NK-92 treated with Interleukin-12 subunit alpha and Interleukin-12 subunit beta, amount 100 ng/mL, for 24 hours (cell line): ENCODE results near the gene MLX.
"Not testable (repeated sequence)": the region's sequence is repeated elsewhere in the genome, so short reads cannot be mapped to it uniquely, and the experiment has no call there.

Experiments
- DNase-seq: peaks from one replicate; lab custom pipeline; 2025; lab: John Stamatoyannopoulos, UW

The MLX gene

GRCh38 chr17:42579794-42580551 is 13.1 kb downstream of the MLX start:
- DNase-seq = no peak

DNA sequence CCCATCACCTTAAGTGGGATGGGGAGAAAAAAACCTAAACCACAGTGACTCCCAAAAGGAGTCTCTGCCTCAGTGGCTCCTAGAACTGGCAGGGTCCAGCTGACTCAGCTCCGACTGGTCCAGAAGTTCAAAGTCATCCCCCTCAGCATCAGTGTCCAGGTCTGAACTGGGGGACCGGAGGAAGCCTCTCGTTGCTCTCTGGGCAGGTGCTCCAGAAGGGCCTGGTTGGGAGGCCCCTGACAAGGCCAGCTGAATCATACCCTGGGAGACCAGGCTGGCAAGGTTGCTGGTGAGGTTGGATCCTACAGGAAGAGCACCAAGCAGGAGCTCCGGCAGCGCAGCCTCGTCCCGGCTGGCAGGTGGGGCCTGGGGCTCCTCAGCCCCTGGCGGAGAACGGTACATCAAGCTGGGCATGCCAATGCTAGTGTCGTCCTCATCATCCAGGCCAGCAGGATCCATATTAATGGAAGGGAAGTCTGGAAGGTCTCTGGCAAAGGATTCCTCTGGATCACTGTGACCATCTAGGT is 14.9 kb downstream of the MLX start:
- no peak for DNase-seq

DNA sequence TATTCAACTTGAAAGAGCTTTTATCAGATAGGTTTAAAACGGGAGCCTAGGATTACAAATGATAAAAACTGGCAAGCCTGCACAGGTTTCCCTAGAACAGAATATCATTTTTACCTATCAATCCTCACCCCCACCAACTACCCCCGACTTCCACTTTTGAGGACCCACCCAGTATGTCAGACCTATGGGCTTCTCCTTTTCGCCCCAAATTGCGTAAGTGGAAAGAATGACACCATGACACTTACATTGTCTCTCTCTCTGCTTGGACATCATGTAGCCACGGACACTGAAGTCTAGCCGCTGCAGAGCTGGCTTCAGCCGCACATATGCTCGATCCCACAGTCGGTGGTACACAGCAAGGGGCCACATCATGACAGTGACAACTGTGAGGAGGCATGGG is 18.0 kb downstream of the MLX start:
- no peak for DNase-seq

DNA sequence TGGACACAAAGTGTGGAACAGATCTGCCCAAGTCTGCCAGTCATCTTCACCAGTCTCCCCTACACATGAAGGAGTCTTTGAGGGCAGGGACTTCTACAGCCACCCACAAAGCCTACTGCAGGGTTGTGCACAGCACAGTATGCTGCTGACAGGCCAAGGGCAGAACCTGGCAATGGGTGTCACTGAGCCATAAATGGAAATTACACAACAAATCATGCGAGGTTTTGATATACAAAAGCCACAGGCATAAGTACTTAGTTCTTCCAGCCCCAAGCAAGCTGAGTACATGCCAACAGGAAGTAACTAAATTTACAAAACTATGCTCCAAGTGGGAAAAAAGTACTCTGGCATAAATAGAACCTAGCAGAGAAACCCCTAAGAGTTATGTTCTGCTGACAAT is 18.5 kb downstream of the MLX start:
- no peak for DNase-seq

- DNase-seq = no peak
Measured at GRCh38 chr17:42586514-42587230, 19.8 kb downstream of the MLX start.

DNA sequence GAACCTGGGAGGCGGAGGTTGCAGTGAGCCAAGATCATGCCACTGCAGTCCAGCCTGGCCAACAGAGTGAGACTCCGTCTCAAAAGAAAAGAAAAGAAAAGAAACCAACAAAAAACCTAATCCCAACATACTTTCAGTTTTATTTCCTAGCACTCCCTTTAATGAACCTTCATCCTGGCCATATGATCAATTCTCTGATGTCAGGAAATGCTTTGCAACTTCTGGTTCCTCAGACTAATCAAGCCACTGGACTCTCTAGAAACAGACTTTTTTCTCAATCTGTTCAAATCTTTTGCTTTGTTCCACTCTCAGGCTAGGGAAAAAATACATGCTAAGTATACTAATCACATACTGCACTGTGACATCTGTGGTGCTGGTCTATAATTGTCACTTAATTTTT is 24.0 kb downstream of the MLX start:
- DNase-seq = no peak

GRCh38 chr17:42591411-42591810 is 24.5 kb downstream of the MLX start:
- DNase-seq = no peak

- no peak for DNase-seq
Measured at GRCh38 chr17:42596386-42596785, 29.5 kb downstream of the MLX start.

- no peak for DNase-seq
Measured at GRCh38 chr17:42598905-42599304, 32.0 kb downstream of the MLX start.

DNA sequence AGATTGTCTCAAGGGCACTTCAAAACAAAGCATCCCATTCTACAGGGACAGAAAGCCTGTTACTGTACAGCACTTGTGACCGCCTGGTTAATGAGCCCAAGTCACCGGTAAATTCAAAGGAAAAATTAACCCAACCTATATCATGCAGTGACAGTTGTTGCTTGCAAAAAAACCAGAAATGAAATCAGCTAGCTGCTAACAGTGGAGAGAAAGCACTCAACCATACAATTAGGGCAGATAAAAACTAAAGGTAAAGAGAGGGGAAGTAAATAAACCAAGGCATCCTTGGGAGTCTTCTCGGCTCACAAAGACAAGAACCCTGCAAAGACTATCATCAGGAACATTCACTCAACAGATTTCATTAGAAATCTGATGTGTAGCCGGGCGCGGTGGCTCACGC is 36.4 kb downstream of the MLX start:
- no peak for DNase-seq

- DNase-seq = no peak
Measured at GRCh38 chr17:42607769-42608168, 40.9 kb downstream of the MLX start.

DNA sequence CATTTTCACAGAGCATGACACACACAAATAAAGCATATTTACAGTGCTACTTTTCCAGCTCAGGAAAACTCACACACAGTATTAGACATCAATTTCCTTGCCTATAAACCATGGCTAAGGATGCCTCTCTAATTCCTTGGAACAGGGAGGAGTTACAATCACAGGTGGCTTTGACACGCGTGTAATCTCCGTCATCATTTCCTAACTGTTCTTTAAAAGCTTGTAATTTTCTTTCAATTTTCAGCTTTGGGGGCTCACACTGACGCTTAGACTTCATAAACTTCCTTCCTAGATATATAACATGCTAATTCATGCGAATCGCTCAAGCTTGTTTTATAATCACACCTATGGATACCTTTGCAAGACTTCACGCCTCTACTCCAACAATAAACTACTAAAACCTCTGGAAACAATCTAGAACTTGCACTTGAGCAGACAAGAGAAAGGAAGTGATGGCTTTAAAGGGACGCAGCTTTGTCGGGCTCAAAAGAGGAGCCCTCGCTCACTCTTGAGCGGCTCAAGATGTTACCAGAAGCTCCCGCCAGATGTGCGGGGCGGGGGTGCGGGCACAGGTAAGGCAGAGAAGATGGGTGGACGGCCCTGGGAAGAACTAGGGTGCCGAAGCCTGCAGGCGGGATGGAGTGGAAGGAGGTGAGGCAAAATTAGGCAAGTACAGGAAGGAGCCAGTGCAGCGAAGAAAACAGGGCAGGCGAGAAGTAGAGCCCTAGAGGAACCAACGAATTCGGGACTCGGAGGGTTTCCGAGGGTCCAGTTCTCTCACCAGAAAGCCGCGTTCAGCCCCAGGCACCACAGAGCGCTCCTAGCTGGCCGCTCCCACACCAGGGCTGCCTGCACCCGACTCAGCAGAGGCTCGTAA is 41.6 kb downstream of the MLX start:
- DNase-seq = no peak

DNA sequence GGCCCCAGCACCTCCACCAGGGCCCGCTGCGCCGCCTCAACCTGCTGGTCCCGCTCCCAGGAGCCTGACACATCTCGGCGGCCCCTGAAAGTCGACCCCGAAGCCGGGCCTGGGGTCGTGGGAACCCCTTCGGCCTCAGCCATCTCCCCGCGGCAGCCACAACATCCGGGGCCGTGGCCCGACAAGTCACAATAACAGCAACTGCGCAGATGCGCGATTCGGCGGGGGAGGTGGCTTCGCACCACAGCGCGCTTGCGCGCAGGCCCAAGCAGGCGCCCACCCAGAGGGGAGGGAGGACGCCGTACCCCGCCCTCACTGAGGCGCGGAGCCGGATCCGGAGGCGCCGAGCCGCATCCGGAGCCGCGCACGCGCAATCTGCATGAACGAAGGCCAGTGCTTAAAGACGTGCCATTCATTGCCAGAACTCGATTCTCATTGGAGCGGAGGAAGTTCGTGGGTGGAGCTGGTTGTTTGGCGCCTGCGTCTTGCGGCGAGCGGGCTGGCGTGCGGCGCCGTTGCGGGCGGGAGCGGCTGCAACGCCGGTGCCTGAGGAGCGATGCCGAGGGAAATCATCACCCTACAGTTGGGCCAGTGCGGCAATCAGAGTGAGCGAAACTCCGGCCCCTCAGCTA is 42.4 kb downstream of the MLX start, which contains the start of the genes RETREG3 and TUBG1:
RETREG3 (minus strand) TSS at position 193 of the 632 bp plus-strand sequence; CDS start at position 143, 50 bp downstream.
TUBG1 (plus strand) TSS at position 502 of the 632 bp plus-strand sequence; CDS start at position 557, 55 bp downstream.
- DNase-seq = peak; percentile 100

DNA sequence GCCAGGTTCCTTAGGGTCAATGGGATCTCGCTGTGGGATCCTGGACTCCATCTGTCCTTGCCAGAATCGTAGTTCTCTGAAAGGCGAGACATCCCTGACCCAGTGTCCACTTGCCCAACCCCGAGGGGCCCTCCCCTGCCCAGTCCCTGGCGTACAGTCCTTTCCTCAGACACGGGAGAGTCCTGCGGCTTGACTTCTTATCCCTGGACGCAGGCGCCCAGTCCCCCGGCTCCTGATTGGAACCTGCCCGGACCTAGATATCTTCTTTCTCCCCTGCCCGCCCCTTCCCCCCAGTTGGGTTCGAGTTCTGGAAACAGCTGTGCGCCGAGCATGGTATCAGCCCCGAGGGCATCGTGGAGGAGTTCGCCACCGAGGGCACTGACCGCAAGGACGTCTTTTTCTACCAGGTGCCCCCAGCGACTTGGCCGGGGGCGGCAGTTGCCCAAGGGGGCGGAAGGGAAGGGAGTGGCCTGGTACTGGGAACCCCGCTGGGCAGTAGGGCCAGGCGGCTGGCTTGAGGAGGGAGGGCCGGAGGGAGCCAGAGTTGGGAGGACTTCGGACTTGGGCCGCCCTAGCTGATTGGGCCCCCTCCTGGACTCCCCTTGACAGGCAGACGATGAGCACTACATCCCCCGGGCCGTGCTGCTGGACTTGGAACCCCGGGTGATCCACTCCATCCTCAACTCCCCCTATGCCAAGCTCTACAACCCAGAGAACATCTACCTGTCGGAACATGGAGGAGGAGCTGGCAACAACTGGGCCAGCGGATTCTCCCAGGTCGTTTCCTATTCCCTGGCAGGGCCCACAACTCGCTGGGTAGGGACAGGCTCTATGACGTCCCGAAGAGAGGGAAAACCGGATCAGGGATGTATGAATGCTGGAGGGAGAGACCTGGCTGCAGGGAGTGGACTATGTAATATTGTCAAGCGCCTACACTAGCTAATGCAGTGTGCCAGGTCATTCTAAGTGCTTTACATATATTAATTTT is 43.2 kb downstream of the MLX start:
- DNase-seq = not testable (repeated sequence)

- no peak for DNase-seq
Measured at GRCh38 chr17:42612013-42612412, 45.1 kb downstream of the MLX start.

DNA sequence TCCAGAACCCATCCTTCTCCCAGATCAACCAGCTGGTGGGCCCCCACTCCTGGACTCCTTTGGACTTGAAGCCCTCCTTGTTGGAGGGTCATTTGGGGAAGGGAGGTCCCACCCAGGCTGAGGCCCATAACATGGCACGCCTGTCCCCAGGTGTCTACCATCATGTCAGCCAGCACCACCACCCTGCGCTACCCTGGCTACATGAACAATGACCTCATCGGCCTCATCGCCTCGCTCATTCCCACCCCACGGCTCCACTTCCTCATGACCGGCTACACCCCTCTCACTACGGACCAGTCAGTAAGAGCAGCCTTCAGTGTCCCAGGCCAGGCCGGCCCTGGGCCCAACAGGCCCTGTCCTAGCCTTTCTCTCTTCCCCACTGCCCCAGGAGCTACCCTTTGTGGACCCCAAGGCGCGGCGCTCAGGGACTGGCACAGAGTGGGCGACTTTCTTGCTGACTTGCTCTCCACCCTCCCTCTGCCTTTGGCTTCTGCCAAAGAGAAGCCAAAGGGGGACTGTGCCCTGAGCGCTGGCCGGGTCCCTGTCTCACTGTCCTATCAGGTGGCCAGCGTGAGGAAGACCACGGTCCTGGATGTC is 46.9 kb downstream of the MLX start:
- DNase-seq = no peak

DNA sequence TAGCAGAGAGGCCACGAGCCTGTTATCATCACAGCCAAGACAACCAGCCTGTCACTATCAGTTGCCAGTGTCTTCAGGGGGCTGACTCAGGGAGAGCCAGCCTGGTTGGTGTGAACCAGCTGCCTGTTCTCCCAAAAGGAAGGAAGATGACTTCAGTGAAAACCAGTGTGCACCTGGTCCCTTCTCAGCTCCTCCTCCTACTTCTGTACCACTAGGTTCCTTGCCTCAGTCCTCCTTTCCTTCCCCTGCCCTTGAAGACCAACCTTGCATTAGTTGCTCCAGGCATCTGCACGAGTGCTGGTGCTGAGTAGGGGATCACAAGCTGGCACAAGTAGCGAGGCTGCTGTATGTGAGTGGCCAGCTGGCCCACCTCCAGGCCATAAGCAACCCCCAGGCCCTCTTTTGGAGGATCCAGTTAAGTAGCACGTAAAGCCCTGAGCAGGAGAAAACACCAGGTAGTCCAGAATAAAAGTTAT is 51.1 kb downstream of the MLX start:
- no peak for DNase-seq

GRCh38 chr17:42618442-42619150 is 51.7 kb downstream of the MLX start:
- DNase-seq = no peak

DNA sequence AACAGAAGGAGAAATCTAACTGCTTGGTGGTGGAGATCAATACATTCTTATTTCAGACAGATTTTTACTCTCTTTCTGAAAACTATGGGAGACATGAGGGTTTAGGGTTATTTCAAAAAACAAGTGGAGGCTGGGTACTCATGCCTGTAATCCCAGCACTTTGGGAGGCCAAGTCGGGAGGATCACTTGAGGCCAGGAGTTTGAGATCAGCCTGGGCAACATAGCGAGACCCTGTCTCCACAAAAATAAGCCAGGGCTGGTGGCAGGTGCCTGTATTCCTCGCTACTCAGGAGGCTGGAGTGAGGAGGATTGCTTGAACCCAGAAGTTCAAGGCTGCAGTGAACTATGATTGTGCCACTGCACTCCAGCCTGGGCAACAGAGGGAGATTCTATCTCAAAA is 55.1 kb downstream of the MLX start:
- not testable (repeated sequence) for DNase-seq
